ENCODE results near the gene SAP30. TPM values are rescaled to one million over a fixed set of nuclear protein-coding genes. Genes with fewer than 3 reads are reported as not detected.

The SAP30 gene
- total RNA-seq, 1 experiment from 2014 or later, result 42.6 TPM

DNA sequence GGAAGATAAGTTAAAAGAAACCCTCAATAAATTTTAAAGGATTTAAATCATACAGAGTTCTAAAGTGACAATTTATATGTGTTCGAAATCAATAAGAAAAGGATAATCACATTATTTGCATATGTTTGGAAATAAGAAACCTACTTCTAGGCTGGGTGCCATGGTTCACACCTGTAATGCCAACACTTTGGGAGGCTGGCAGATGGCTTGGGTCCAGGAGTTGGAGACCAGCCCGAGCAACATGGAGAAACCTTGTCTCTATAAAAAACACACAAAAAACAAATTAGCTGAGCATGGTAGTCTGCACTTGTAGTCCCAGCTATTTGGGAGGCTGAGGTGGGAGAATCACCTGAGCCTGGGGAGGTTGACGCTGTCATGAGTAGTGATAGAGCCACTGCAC, 8.1 kb upstream of the SAP30 start:
- DNase-seq (ENCODE audit: low read depth), result no peak
- in situ Hi-C loops (cut with HindIII; ENCODE audit: low pct_unique_long_range_greater_than_20kb, low sequenced_read_pairs), result no loop called here

- no peak for DNase-seq (ENCODE audit: low read depth)
- in situ Hi-C loops (cut with HindIII; ENCODE audit: low pct_unique_long_range_greater_than_20kb, low sequenced_read_pairs), result no loop called here
Measured at GRCh38 chr4:173365359-173365996, 5.3 kb upstream of the SAP30 start.

GRCh38 chr4:173367285-173367684, 3.5 kb upstream of the SAP30 start:
- in situ Hi-C loops (cut with HindIII; ENCODE audit: low pct_unique_long_range_greater_than_20kb, low sequenced_read_pairs), result no loop called here
- DNase-seq (ENCODE audit: low read depth), result peak; percentile 16

DNA sequence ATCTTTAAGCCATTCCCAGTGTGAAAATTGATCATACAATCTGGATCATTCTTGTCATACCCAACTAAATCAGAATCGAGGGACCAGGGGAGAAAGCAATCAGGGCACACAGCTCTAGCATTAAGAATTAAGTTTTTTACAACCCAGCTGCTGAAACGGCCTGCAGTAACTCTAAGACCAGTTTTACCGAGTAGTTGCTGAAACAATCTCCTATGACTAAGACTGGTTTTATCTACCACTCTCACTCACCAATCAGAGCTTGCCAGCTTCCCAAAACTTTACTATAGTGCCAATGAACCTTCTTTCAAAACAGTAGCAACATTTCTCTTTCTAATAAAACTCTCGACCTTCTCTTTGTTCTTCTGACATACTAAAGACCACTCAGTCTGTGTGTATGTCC, 2.8 kb upstream of the SAP30 start:
- DNase-seq (ENCODE audit: low read depth), result peak; percentile 12
- in situ Hi-C loops (cut with HindIII; ENCODE audit: low pct_unique_long_range_greater_than_20kb, low sequenced_read_pairs), result no loop called here

GRCh38 chr4:173370130-173370476, 651 bp upstream of the SAP30 start:
- in situ Hi-C loops (cut with HindIII; ENCODE audit: low pct_unique_long_range_greater_than_20kb, low sequenced_read_pairs), result no loop called here
- no peak for DNase-seq (ENCODE audit: low read depth)

- DNase-seq (ENCODE audit: low read depth), result peak; percentile 62
- in situ Hi-C loops (cut with HindIII; ENCODE audit: low pct_unique_long_range_greater_than_20kb, low sequenced_read_pairs), result no loop called here
Measured at GRCh38 chr4:173371292-173372192, 788 bp downstream of the SAP30 start.

GRCh38 chr4:173374588-173374987, 3.8 kb downstream of the SAP30 start:
- in situ Hi-C loops (cut with HindIII; ENCODE audit: low pct_unique_long_range_greater_than_20kb, low sequenced_read_pairs), result no loop called here
- DNase-seq (ENCODE audit: low read depth), result no peak

DNA sequence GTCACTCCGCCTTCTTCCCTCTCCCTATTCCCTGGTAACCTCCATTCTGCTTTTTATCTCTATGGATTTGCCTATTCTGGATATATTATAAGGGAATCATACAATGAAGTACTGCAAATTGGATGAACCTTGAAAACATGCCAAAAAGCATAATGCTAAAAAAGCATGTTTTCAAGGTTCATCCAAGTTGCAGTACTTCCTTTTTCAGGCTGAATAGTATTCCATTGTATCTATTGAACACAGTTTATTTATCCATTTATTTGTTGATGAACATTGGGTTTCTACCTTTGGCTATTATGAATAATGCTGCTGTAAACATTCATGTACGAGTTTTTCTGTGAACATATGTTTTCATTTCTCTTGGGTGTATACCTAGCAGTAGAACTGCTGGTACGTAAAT, 9.2 kb downstream of the SAP30 start:
- DNase-seq (ENCODE audit: low read depth), result no peak
- in situ Hi-C loops (cut with HindIII; ENCODE audit: low pct_unique_long_range_greater_than_20kb, low sequenced_read_pairs), result no loop called here

DNA sequence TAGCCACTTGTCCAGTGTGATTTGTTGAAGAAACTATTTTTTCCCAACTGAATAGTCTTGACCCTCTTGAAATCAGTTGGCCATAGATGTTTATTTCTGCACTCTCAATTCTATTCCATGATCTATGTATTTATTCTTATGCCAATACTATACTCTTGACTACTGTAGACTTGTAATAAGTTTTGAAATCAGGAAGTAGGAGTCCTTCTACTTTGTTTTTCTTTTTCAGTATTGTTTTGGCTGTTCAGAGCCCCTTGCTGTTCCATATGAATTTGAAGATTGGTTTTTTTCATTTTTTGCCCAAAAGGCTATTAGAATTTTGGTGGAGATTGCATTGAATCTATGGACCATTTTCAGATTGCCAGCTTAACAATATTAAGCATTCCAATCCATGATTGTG, 10.2 kb downstream of the SAP30 start:
- in situ Hi-C loops (cut with HindIII; ENCODE audit: low pct_unique_long_range_greater_than_20kb, low sequenced_read_pairs), result no loop called here
- no peak for DNase-seq (ENCODE audit: low read depth)

DNA sequence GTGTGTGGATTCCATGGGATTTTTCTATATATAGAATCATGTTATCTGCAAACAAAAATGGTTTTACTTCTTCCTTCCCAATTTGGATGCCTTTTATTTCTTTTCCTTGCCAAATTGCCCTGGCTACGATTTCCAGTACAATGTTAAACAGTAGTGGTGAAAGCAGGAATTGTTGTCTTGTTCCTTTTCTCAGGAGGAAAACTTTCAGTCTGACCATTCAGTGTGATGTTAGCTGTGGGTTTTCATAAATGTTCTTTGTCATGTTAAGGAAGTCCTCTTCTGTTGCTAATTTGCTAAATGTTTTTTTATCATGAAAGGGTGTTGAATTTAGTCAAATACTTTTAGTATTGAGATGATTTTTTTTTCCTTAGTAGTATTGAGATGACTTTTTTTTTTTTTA, 10.9 kb downstream of the SAP30 start:
- no peak for DNase-seq (ENCODE audit: low read depth)
- in situ Hi-C loops (cut with HindIII; ENCODE audit: low pct_unique_long_range_greater_than_20kb, low sequenced_read_pairs), result no loop called here

DNA sequence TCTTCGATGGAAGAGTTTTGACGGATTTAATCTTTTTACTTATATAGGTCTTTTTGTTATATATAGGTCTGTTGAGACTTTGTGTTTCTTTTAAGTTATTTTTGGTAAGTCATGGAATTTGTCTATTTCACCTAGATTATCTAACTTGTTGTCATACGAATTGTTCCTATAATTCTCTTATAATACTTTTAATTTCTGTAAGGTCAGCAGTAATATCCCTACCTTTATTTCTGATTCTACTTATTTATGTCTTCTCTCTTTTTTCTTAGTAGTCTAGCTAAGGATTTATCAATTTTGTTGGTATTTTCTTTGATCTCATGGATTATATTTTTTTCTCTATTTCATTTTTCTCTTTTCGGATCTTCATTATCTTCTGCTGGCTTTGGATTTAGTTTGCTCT, 11.6 kb downstream of the SAP30 start:
- no peak for DNase-seq (ENCODE audit: low read depth)
- in situ Hi-C loops (cut with HindIII; ENCODE audit: low pct_unique_long_range_greater_than_20kb, low sequenced_read_pairs), result no loop called here

DNA sequence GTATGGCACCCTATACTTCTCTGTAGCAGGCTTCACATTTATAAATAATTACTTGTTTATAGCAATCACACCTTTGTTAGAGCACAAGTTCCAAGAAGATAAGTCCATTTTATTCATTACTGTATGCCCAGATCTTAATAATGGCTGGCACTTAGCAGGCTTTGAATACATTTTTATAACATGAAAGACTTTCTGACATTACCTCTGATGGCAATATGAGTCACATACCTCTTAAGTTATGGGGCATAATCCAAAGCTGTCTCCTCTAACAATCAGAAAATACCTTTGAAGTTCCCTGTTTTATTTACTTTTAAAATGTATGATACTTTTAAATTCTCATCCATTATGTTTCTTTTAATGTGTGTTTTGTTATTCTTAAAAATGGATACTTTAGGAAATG, 16.0 kb downstream of the SAP30 start:
- in situ Hi-C loops (cut with HindIII; ENCODE audit: low pct_unique_long_range_greater_than_20kb, low sequenced_read_pairs), result no loop called here
- DNase-seq (ENCODE audit: low read depth), result no peak

- in situ Hi-C loops (cut with HindIII; ENCODE audit: low pct_unique_long_range_greater_than_20kb, low sequenced_read_pairs), result no loop called here
Measured at GRCh38 chr4:173391701-173392100, 20.9 kb downstream of the SAP30 start.

DNA sequence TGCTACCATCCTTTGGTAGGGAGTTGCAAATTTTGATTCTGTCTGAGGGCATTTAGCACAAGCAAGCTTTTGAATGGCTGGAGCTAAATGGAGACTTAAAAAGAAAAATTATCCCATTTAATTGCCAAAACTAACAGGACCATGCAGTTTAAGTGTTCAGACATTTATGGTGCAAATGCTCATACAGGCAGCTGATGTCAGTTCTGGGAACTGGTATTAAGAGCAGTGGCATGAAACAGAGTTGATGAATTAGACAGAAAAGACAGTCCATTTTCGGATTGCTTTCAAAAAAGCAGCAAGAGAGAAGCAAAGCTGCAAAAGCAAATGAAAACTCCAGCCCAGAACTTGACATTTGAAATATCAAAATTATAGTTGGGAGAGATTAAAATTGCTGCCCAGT, 26.9 kb downstream of the SAP30 start:
- in situ Hi-C loops (cut with HindIII; ENCODE audit: low pct_unique_long_range_greater_than_20kb, low sequenced_read_pairs), result no loop called here
- DNase-seq (ENCODE audit: low read depth), result no peak

More at GRCh38 chr4:173391701-173392100, 20.9 kb downstream of the SAP30 start:
- no peak for DNase-seq (ENCODE audit: low read depth)

GRCh38 chr4:173398220-173398619, 27.5 kb downstream of the SAP30 start:
- no peak for DNase-seq (ENCODE audit: low read depth)
- in situ Hi-C loops (cut with HindIII; ENCODE audit: low pct_unique_long_range_greater_than_20kb, low sequenced_read_pairs), result no loop called here

GRCh38 chr4:173398779-173399415, 28.1 kb downstream of the SAP30 start, which contains the start of gene SCRG1:
Gene SCRG1, minus strand, starts transcription at chr4:173399116. Its CDS starts 7,702 bp downstream, at chr4:173391414.
- in situ Hi-C loops (cut with HindIII; ENCODE audit: low pct_unique_long_range_greater_than_20kb, low sequenced_read_pairs), result no loop called here
- DNase-seq (ENCODE audit: low read depth), result no peak

DNA sequence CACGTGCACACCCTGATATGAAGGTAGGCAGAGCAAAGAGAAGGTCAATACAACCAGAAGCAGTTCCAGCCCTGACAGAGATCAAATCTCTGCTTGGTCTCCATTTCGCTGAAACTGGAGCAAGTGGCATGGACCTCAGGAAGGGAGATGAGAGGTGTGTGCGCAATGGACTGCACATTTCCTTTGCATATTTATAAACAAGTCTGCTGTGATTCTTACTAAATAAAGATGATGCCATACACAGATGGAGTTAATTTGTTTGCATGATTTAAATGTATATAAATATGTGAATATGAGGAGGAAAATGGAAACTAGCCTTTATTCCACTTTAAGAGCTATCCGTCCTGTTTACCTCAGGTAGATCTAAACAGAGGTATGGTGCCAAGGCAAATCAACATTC, 30.3 kb downstream of the SAP30 start:
- DNase-seq (ENCODE audit: low read depth), result no peak
- in situ Hi-C loops (cut with HindIII; ENCODE audit: low pct_unique_long_range_greater_than_20kb, low sequenced_read_pairs), result no loop called here

GRCh38 chr4:173403051-173403450, 32.3 kb downstream of the SAP30 start:
- in situ Hi-C loops (cut with HindIII; ENCODE audit: low pct_unique_long_range_greater_than_20kb, low sequenced_read_pairs), result no loop called here

GRCh38 chr4:173404296-173404865, 33.6 kb downstream of the SAP30 start:
- DNase-seq (ENCODE audit: low read depth), result no peak
- in situ Hi-C loops (cut with HindIII; ENCODE audit: low pct_unique_long_range_greater_than_20kb, low sequenced_read_pairs), result no loop called here

More at GRCh38 chr4:173403051-173403450, 32.3 kb downstream of the SAP30 start:
- no peak for DNase-seq (ENCODE audit: low read depth)

Measured in Caki2 (cell line).